A549 (cell line): ENCODE measurements around the gene BCR.

ENCODE experiments used
- BHLHE40 ChIP-seq: IDR thresholded peaks from 2 replicates; pipeline ENCODE4 v1.6.1; 2012; ENCODE audit warnings: low read depth, low read length, inconsistent platforms
- CTCF ChIP-seq: fragments of >200 bp; sonication (Bioruptor Twin); formaldehyde crosslinking; IDR thresholded peaks from 3 replicates; pipeline ENCODE4 v1.5.1; 2016
- EP300 ChIP-seq, 2 experiments: fragments of >200 bp; sonication (Bioruptor Twin); formaldehyde crosslinking; IDR thresholded peaks; 2 replicates in 1 of 2; 3 replicates in 1 of 2; pipeline ENCODE4 v1.6.1; 2016 to 2017
- ESRRA ChIP-seq: fragments of 150-350 bp; IDR thresholded peaks from 2 replicates; pipeline ENCODE4 v1.6.1; 2014; ENCODE audit warnings: mild to moderate bottlenecking, low read length, borderline replicate concordance
- KDM5A ChIP-seq: fragments of 200-600 bp; sonication (generic); IDR thresholded peaks from 2 replicates; pipeline ENCODE4 v1.6.1; 2016; ENCODE audit warnings: antibody characterized with exemption, mild to moderate bottlenecking
- MYC ChIP-seq: IDR thresholded peaks from 2 replicates; pipeline ENCODE4 v1.6.1; 2012; ENCODE audit warnings: mild to moderate bottlenecking, inconsistent platforms, low read length, improper control_type of control experiment, borderline replicate concordance
- PHF8 ChIP-seq: fragments of 200-600 bp; sonication (generic); IDR thresholded peaks from 2 replicates; pipeline ENCODE4 v1.6.1; 2016; ENCODE audit warnings: low read depth, mild to moderate bottlenecking, antibody characterized with exemption, moderate library complexity, borderline replicate concordance
- POLR2A ChIP-seq: IDR thresholded peaks from 2 replicates; pipeline ENCODE4 v1.6.1; 2012; ENCODE audit warnings: mild to moderate bottlenecking, low read length
- RFX5 ChIP-seq: fragments of 450-650 bp; IDR thresholded peaks from 2 replicates; pipeline ENCODE4 v1.7.1; 2014; ENCODE audit warnings: antibody characterized with exemption, mild to moderate bottlenecking, moderate library complexity
- SMC3 ChIP-seq: fragments of >200 bp; sonication (Bioruptor Twin); formaldehyde crosslinking; IDR thresholded peaks from 3 replicates; pipeline ENCODE4 v1.6.1; 2018; ENCODE audit warnings: inconsistent platforms
- USF2 ChIP-seq: fragments of 450-650 bp; IDR thresholded peaks from 2 replicates; pipeline ENCODE4 v1.6.1; 2014; ENCODE audit warnings: antibody characterized with exemption
- ZC3H11A ChIP-seq: fragments of 450-650 bp; IDR thresholded peaks from 2 replicates; pipeline ENCODE4 v1.6.1; 2014; ENCODE audit warnings: antibody characterized with exemption, mild to moderate bottlenecking

GRCh38 chr22:23220485-23221350 lies 40.4 kb downstream of the BCR start:
- TF ChIP-seq EP300 (IDR thresholded peaks at IDR 0.05) (no peak), KDM5A (no peak), BHLHE40 (no peak), CTCF (no peak), RFX5 (no peak), USF2 (no peak), POLR2A (no peak), SMC3 (no peak), ESRRA (no peak), ZC3H11A (no peak), PHF8 (no peak), MYC (no peak)
